Stomach (tissue), 4 donors: ENCODE measurements around the gene SERPINE1.

Experiments
- EP300 ChIP-seq: sonication (generic); formaldehyde crosslinking; IDR thresholded peaks from one replicate; pipeline ENCODE4 v1.6.1; 2017; ENCODE audit warnings: antibody characterized with exemption
- POLR2AphosphoS5 ChIP-seq, 3 donors: sonication (generic); formaldehyde crosslinking; IDR thresholded peaks; one replicate each; pipeline ENCODE4 v1.6.1; 2016; ENCODE audit warnings: antibody characterized with exemption in 3 of 3
- TF ChIP-seq, protein P1 (sequence below), 7 experiments: fragments of 450-650 bp in 4 of 7; fragments of 200-600 bp in 3 of 7; sonication (generic) in 3 of 7; IDR thresholded peaks; one replicate each; pipeline ENCODE4 v1.5.1; 2016 to 2019; ENCODE audit warnings: antibody characterized with exemption in 7 of 7, control low read depth in 2 of 7, mild to moderate bottlenecking in 1 of 7

DNA sequence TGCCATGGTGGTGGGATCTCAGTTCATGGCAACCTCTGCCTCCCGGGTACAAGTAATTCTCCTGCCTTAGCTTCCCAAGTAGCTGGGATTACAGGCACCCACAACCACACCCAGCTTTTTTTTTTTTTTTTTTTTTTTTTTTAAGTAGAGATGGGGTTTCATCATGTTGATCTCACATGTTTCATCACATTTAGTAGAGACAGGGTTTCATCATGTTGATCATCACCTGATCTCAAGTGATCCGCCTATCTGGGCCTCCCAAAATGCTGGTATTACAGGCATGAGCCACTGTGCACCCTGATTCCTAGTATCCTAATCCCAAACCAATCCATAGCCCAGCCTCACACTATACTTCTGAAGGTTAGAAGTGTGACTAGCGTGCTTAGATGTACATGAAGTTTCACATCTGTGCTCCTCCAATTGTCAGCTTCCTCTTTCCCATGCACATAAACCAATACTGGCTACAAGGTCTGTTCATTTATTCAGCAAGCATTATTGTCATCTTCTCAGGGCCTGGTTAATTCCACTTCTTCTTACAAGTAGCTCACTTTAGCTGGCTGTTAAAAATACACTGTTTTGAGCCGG lies 60.0 kb downstream of the SERPINE1 start:
- TF ChIP-seq EP300 (no peak), POLR2AphosphoS5 (IDR thresholded peaks at IDR 0.05) (no peak)
- TF ChIP-seq, protein P1, sequence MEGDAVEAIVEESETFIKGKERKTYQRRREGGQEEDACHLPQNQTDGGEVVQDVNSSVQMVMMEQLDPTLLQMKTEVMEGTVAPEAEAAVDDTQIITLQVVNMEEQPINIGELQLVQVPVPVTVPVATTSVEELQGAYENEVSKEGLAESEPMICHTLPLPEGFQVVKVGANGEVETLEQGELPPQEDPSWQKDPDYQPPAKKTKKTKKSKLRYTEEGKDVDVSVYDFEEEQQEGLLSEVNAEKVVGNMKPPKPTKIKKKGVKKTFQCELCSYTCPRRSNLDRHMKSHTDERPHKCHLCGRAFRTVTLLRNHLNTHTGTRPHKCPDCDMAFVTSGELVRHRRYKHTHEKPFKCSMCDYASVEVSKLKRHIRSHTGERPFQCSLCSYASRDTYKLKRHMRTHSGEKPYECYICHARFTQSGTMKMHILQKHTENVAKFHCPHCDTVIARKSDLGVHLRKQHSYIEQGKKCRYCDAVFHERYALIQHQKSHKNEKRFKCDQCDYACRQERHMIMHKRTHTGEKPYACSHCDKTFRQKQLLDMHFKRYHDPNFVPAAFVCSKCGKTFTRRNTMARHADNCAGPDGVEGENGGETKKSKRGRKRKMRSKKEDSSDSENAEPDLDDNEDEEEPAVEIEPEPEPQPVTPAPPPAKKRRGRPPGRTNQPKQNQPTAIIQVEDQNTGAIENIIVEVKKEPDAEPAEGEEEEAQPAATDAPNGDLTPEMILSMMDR (IDR thresholded peaks at IDR 0.05): no peak
